Cortex of kidney (tissue), 1 donor: ENCODE results near the gene TP53AIP1.

Experiments
- DNase-seq: peaks from one replicate; lab custom pipeline; 2025; lab: John Stamatoyannopoulos, UW

The TP53AIP1 gene

GRCh38 chr11:128943428-128943976 is 831 bp upstream of the TP53AIP1 start:
- DNase-seq, result no peak

GRCh38 chr11:128942272-128942612 is 429 bp downstream of the TP53AIP1 start:
- no peak for DNase-seq

- no peak for DNase-seq
Observed at GRCh38 chr11:128941573-128942271, 949 bp downstream of the TP53AIP1 start.

GRCh38 chr11:128941110-128941509 is 1.6 kb downstream of the TP53AIP1 start:
- no peak for DNase-seq

GRCh38 chr11:128940603-128941002 is 2.1 kb downstream of the TP53AIP1 start:
- DNase-seq, result no peak

- DNase-seq, result no peak
Observed at GRCh38 chr11:128940156-128940555, 2.5 kb downstream of the TP53AIP1 start.

GRCh38 chr11:128939591-128939990 is 3.1 kb downstream of the TP53AIP1 start:
- DNase-seq, result no peak

- no peak for DNase-seq
Observed at GRCh38 chr11:128938156-128938885, 4.3 kb downstream of the TP53AIP1 start.

- no peak for DNase-seq
Observed at GRCh38 chr11:128937480-128937879, 5.2 kb downstream of the TP53AIP1 start.

GRCh38 chr11:128936606-128937251 is 5.9 kb downstream of the TP53AIP1 start:
- DNase-seq, result no peak

GRCh38 chr11:128934926-128935325 is 7.7 kb downstream of the TP53AIP1 start:
- DNase-seq, result no peak

- no peak for DNase-seq
Observed at GRCh38 chr11:128934351-128934750, 8.3 kb downstream of the TP53AIP1 start.

GRCh38 chr11:128933481-128934178 is 9.0 kb downstream of the TP53AIP1 start:
- DNase-seq, result no peak

GRCh38 chr11:128931668-128932067 is 11.0 kb downstream of the TP53AIP1 start:
- DNase-seq, result no peak

- DNase-seq, result no peak
Observed at GRCh38 chr11:128931066-128931465, 11.6 kb downstream of the TP53AIP1 start.

GRCh38 chr11:128929991-128930390 is 12.7 kb downstream of the TP53AIP1 start:
- no peak for DNase-seq

- DNase-seq, result no peak
Observed at GRCh38 chr11:128929468-128929867, 13.2 kb downstream of the TP53AIP1 start.

- no peak for DNase-seq
Observed at GRCh38 chr11:128928400-128928799, 14.3 kb downstream of the TP53AIP1 start.

- DNase-seq, result no peak
Observed at GRCh38 chr11:128927683-128928336, 14.9 kb downstream of the TP53AIP1 start.

GRCh38 chr11:128927108-128927461 is 15.6 kb downstream of the TP53AIP1 start:
- DNase-seq, result no peak

GRCh38 chr11:128926437-128927107 is 16.1 kb downstream of the TP53AIP1 start:
- no peak for DNase-seq
